ENCODE data around the gene ADAMTS3. TPM values are rescaled to one million over a fixed set of nuclear protein-coding genes. Genes with fewer than 3 reads are reported as not detected.

ADAMTS3 gene
- total and polyA plus RNA-seq, 2 donors (not counting 3 experiments of a cell fraction or from before 2014, with no cell fraction given): 0.37 to 1.3 TPM

- H3K9ac ChIP-seq (replicated peaks; ENCODE audit: extremely low read depth, insufficient read depth, low read length): no peak overlapping the region
- no peak for DNase-seq (ENCODE audit: low read depth, low spot score)
- no peaks in the 10 kb centered on the region for H3K79me2 ChIP-seq (ENCODE audit: control insufficient read depth, insufficient read depth, low read length)
- no peaks in the 10 kb centered on the region for H4K20me1 ChIP-seq (replicated peaks; ENCODE audit: control insufficient read depth, extremely low read depth, insufficient read depth, low read length)
- no peaks in the 10 kb centered on the region for H3K36me3 ChIP-seq (ENCODE audit: control insufficient read depth in 2 of 2, extremely low read depth in 1 of 2, insufficient read depth in 2 of 2, low read length in 2 of 2)
- no peak overlapping the region for H3K4me3 ChIP-seq (replicated peaks in 1 of 3; ENCODE audit: insufficient read depth in 1 of 3, low read depth in 1 of 3, low read length in 3 of 3)
- no TSS peak for BruUV-seq (replicated peaks)
- no peak overlapping the region for H2AFZ ChIP-seq (ENCODE audit: low read depth, low read length)
- no peaks in the 10 kb centered on the region for H3K9me1 ChIP-seq (replicated peaks; ENCODE audit: control insufficient read depth, extremely low read depth, insufficient read depth, low read length)
- H3K27ac ChIP-seq (ENCODE audit: insufficient read depth, low read depth, low read length): no peak overlapping the region
- H3K4me1 ChIP-seq (ENCODE audit: control insufficient read depth, extremely low read depth, insufficient read depth, low read length): no peaks in the 10 kb centered on the region
- ChIA-PET POLR2A (no interaction called here), CTCF (interaction anchor here (2.1 to 4.3 kb wide), 4 partner anchors 10 to 20 kb away, joined by 8 to 40 read pairs (median 29); no protein-coding TSS in a partner anchor)
- H3K9me3 ChIP-seq (replicated peaks; ENCODE audit: control insufficient read depth, insufficient read depth, low read length): no peaks in the 10 kb centered on the region
- no peak overlapping the region for H3K4me2 ChIP-seq (ENCODE audit: insufficient read depth, low read length)
- no peak for FAIRE-seq
- TF ChIP-seq MAX (IDR thresholded peaks at IDR 0.05; ENCODE audit: insufficient read depth, insufficient read length) (peak; percentile 30), FOS (IDR thresholded peaks at IDR 0.05; ENCODE audit: borderline replicate concordance, insufficient read depth, low read length) (no peak), MYC (IDR thresholded peaks at IDR 0.05; ENCODE audit: low read depth, low read length) (no peak)
- intact Hi-C loops (cut with micrococcal nuclease) (loop anchor here (10.0 kb wide), 1 partner anchor 1121 kb away; no protein-coding TSS in a partner anchor), dilution Hi-C loops (cut with MboI; ENCODE audit: extremely low pct_ligation_motif_present, low sequenced_read_pairs) (no loop called here)
- H3K27me3 ChIP-seq (ENCODE audit: control insufficient read depth in 2 of 2, insufficient read depth in 2 of 2, low read length in 2 of 2): no peaks in the 10 kb centered on the region
These were observed 263.4 kb downstream of the ADAMTS3 start for GRCh38 chr4:72305620-72306019.

- H3K36me3 ChIP-seq (ENCODE audit: control insufficient read depth in 2 of 2, extremely low read depth in 1 of 2, insufficient read depth in 2 of 2, low read length in 2 of 2): no peaks in the 10 kb centered on the region
- no TSS peak for BruUV-seq (replicated peaks)
- no peaks in the 10 kb centered on the region for H3K9me1 ChIP-seq (replicated peaks; ENCODE audit: control insufficient read depth, extremely low read depth, insufficient read depth, low read length)
- intact Hi-C loops (cut with micrococcal nuclease) (loop anchor here (10.0 kb wide), 1 partner anchor 1120 kb away; no protein-coding TSS in a partner anchor), dilution Hi-C loops (cut with MboI; ENCODE audit: extremely low pct_ligation_motif_present, low sequenced_read_pairs) (no loop called here)
- ChIA-PET POLR2A (no interaction called here), CTCF (interaction anchor here (1.1 to 4.3 kb wide), 6 partner anchors 9 to 1704 kb away, joined by 3 to 40 read pairs (median 13); no protein-coding TSS in a partner anchor)
- DNase-seq (ENCODE audit: low read depth, low spot score): no peak
- H3K4me3 ChIP-seq (replicated peaks in 1 of 3; ENCODE audit: insufficient read depth in 1 of 3, low read depth in 1 of 3, low read length in 3 of 3): no peak overlapping the region
- H3K4me2 ChIP-seq (ENCODE audit: insufficient read depth, low read length): no peak overlapping the region
- H3K9me3 ChIP-seq (replicated peaks; ENCODE audit: control insufficient read depth, insufficient read depth, low read length): no peaks in the 10 kb centered on the region
- no peak for FAIRE-seq
- H3K9ac ChIP-seq (replicated peaks; ENCODE audit: extremely low read depth, insufficient read depth, low read length): no peak overlapping the region
- H3K27ac ChIP-seq (ENCODE audit: insufficient read depth, low read depth, low read length): no peak overlapping the region
- H4K20me1 ChIP-seq (replicated peaks; ENCODE audit: control insufficient read depth, extremely low read depth, insufficient read depth, low read length): no peaks in the 10 kb centered on the region
- H3K27me3 ChIP-seq (ENCODE audit: control insufficient read depth in 2 of 2, insufficient read depth in 2 of 2, low read length in 2 of 2): no peaks in the 10 kb centered on the region
- H2AFZ ChIP-seq (ENCODE audit: low read depth, low read length): no peak overlapping the region
- H3K79me2 ChIP-seq (ENCODE audit: control insufficient read depth, insufficient read depth, low read length): no peaks in the 10 kb centered on the region
- TF ChIP-seq GATA2 (IDR thresholded peaks at IDR 0.05; ENCODE audit: insufficient read depth, insufficient read length, low read depth, low read length): no peak
- TF ChIP-seq CTCF (IDR thresholded peaks at IDR 0.05; ENCODE audit: extremely low read depth in 1 of 2, insufficient read depth in 1 of 2, low read depth in 1 of 2, low read length in 2 of 2): no peak
- no peak for TF ChIP-seq MYC (IDR thresholded peaks at IDR 0.05; ENCODE audit: low read depth, low read length)
- no peak for TF ChIP-seq JUN (IDR thresholded peaks at IDR 0.05; ENCODE audit: borderline replicate concordance, insufficient read depth, insufficient read length, low read depth)
- no peak for TF ChIP-seq EZH2 (IDR thresholded peaks at IDR 0.05; ENCODE audit: borderline replicate concordance, low read depth, low read length, severe bottlenecking)
- TF ChIP-seq MAX (IDR thresholded peaks at IDR 0.05; ENCODE audit: insufficient read depth, insufficient read length): no peak
- TF ChIP-seq POLR2A (IDR thresholded peaks at IDR 0.05; ENCODE audit: low read depth, low read length): no peak
- H3K4me1 ChIP-seq (ENCODE audit: control insufficient read depth, extremely low read depth, insufficient read depth, low read length): no peaks in the 10 kb centered on the region
These were observed 263.9 kb downstream of the ADAMTS3 start for GRCh38 chr4:72305080-72305479.
